Measurements from ENCODE around the gene SLC24A4. TPM values are rescaled to one million over a fixed set of nuclear protein-coding genes. Genes with fewer than 3 reads are reported as not detected.

SLC24A4 gene
- total RNA-seq, 1 donor from 2014 or later = 1.6 TPM

DNA sequence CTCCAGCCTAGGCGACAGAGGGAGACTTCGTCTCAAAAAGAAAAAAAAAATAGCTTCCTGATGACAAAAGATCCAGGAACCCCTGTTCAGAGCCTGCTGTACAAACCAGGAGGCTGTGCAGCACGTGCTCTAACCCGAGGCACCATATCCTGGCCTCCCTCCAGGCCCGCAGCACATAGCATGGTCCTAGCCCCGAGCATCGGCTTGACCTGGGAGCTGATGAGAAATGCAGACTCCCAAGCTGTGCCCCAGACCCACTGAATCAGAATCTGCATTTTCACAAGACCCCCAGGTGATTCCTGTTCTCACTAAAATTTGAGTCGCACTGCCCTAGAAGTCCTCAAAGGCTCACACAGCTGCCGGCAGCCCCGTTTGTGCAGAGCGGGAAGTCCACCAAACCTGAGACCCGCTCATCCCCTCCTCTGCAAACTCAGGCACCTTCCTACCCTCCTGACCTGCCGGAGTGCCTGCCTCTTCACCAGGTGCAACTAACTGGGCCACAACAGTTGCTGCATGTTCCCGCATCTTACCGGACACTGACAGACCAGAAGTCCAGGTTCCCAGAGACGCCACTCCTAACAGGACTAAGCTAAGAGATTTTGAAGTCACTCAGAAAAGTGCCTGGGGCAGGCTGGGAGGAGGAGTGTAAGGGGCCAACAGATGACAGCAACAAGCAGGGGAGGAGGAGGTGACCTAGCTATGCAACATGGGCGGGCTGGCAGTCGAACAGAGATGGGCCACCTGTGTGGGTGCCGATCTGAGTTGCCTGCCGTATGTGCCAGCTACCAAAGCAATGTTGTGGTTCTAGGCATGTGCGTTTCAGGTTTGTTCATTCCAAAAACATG is 166.7 kb downstream of the SLC24A4 start:
- no peaks in the 10 kb centered on the region for H3K36me3 ChIP-seq (ENCODE audit: control insufficient read depth in 3 of 3, insufficient read depth in 3 of 3, low read length in 3 of 3)
- no peaks in the 10 kb centered on the region for H3K27me3 ChIP-seq (ENCODE audit: control insufficient read depth in 3 of 3, insufficient read depth in 3 of 3, low read length in 3 of 3)
- H3K4me1 ChIP-seq (ENCODE audit: control insufficient read depth in 3 of 3, insufficient read depth in 3 of 3, low read length in 3 of 3) = peaks cover 5 to 25% (median 21%) of the 10 kb centered on the region in 3 donors
- H3K9me3 ChIP-seq (ENCODE audit: control insufficient read depth in 3 of 3, low read length in 3 of 3) = no peaks in the 10 kb centered on the region
- no peak overlapping the region for H3K4me3 ChIP-seq (ENCODE audit: low read length in 3 of 3)
- H3K9ac ChIP-seq (ENCODE audit: low read depth in 1 of 3, low read length in 3 of 3) = no peak overlapping the region
- no peak overlapping the region for H3K27ac ChIP-seq (ENCODE audit: low read depth, low read length)

DNA sequence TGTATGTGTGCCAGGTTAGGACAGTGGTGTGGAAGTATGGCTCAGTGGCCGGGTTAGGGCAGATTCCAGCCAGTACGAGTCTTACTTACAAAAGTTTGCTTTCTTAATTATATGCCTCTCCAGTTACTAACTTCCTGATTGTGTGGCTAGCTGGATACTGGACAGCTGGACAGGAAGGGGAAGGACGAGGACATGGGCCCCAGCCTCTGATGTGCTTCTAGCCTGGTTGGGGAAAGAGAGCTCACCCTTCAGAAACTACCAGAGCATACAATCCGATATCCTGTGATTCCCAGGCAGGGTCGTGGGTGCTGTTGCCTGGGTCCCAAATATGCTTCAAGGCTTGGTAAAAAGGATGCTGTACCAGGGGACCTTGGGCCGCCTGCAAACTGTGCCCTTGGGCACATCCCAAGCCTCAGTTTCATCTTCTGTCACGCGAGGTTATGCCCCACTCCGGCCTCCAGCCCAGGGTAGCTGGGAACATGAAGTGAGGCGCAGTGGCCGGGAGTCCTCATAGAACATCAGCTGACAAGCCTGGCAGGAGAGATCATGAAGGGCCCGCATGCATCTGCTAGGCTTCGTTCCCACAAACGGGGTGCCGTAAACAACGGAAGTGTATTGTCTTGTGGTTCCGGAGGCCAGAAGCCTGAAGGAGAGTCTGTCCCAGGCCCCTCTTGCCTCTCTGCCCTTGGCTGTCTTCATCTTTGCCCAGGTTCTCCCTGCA is 167.4 kb downstream of the SLC24A4 start:
- no peak overlapping the region for H3K9ac ChIP-seq (ENCODE audit: low read depth in 1 of 3, low read length in 3 of 3)
- H3K27ac ChIP-seq (ENCODE audit: low read depth, low read length) = no peak overlapping the region
- H3K4me3 ChIP-seq (ENCODE audit: low read length in 3 of 3) = no peak overlapping the region
- no peaks in the 10 kb centered on the region for H3K27me3 ChIP-seq (ENCODE audit: control insufficient read depth in 3 of 3, insufficient read depth in 3 of 3, low read length in 3 of 3)
- H3K36me3 ChIP-seq (ENCODE audit: control insufficient read depth in 3 of 3, insufficient read depth in 3 of 3, low read length in 3 of 3) = no peaks in the 10 kb centered on the region
- H3K4me1 ChIP-seq (ENCODE audit: control insufficient read depth in 3 of 3, insufficient read depth in 3 of 3, low read length in 3 of 3) = peaks cover 5 to 25% (median 21%) of the 10 kb centered on the region in 3 donors
- no peaks in the 10 kb centered on the region for H3K9me3 ChIP-seq (ENCODE audit: control insufficient read depth in 3 of 3, low read length in 3 of 3)

DNA sequence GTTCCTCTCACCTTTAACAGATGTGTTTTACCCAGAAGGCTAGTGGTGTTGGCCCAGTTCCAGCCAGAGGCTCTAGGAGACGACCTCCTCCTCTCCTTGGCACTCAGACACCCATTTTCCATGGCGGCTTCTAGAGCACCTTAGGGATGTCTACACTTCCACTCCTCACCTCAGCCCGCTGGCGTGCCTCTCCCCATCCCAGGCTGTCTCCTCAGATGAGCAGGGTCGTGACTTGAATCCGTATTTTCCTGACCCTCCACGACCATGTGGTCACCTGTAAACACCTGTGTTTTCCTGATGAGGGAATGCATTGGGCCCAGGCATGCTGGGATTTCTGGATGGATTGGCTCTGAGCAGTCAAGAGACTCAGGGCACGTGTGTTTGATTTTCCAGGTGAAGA is 168.8 kb downstream of the SLC24A4 start:
- no peak overlapping the region for H3K27ac ChIP-seq (ENCODE audit: low read depth, low read length)
- H3K4me1 ChIP-seq (ENCODE audit: control insufficient read depth in 3 of 3, insufficient read depth in 3 of 3, low read length in 3 of 3) = peaks cover 5 to 25% (median 21%) of the 10 kb centered on the region in 3 donors
- no peaks in the 10 kb centered on the region for H3K27me3 ChIP-seq (ENCODE audit: control insufficient read depth in 3 of 3, insufficient read depth in 3 of 3, low read length in 3 of 3)
- no peak overlapping the region for H3K4me3 ChIP-seq (ENCODE audit: low read length in 3 of 3)
- no peaks in the 10 kb centered on the region for H3K36me3 ChIP-seq (ENCODE audit: control insufficient read depth in 3 of 3, insufficient read depth in 3 of 3, low read length in 3 of 3)
- no peak overlapping the region for H3K9ac ChIP-seq (ENCODE audit: low read depth in 1 of 3, low read length in 3 of 3)
- no peaks in the 10 kb centered on the region for H3K9me3 ChIP-seq (ENCODE audit: control insufficient read depth in 3 of 3, low read length in 3 of 3)

DNA sequence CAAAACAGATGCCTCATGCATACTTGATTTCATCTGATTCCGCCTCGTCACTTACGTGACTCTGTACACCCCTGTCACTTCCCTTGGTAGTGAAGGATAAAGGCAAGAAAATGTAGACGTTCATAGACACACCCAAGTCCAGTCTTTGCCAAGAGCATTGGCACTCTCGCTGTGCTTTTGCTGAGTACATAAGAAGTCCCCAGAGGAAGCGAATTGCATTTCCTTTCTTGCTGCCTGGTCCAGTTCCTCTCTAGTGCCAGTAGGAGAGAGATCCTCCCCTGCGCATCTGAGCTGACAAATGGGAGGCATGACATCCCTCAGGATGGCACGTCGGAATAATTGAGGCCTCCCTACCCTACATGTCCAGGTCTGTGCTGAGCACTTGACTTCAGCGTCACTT is 169.3 kb downstream of the SLC24A4 start:
- peaks cover 0 to 2% (median 0%) of the 10 kb centered on the region in 3 donors for H3K27me3 ChIP-seq (ENCODE audit: control insufficient read depth in 3 of 3, insufficient read depth in 3 of 3, low read length in 3 of 3)
- no peak overlapping the region for H3K27ac ChIP-seq (ENCODE audit: low read depth, low read length)
- no peak overlapping the region for H3K9ac ChIP-seq (ENCODE audit: low read depth in 1 of 3, low read length in 3 of 3)
- no peaks in the 10 kb centered on the region for H3K36me3 ChIP-seq (ENCODE audit: control insufficient read depth in 3 of 3, insufficient read depth in 3 of 3, low read length in 3 of 3)
- no peaks in the 10 kb centered on the region for H3K9me3 ChIP-seq (ENCODE audit: control insufficient read depth in 3 of 3, low read length in 3 of 3)
- peaks cover 5 to 25% (median 19%) of the 10 kb centered on the region in 3 donors for H3K4me1 ChIP-seq (ENCODE audit: control insufficient read depth in 3 of 3, insufficient read depth in 3 of 3, low read length in 3 of 3)
- no peak overlapping the region for H3K4me3 ChIP-seq (ENCODE audit: low read length in 3 of 3)

DNA sequence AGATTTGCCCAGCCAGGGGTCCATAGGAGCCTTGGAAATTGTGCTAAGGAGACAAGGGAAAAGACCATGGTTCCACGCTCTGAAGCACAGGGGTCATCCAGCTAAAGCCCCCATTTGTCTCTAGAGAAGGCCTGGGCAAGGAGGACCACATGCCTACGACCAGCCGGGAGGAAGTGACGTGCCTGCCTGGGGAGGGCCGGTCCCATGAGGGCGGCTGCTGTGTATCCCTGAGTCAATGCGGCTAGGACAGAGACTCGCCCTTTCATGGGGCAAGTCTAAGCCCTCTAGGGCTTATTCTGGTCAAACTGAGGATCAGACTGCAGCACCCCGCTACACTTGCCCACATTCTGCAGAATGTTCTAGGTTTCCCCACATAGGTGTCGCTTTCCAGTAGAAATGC is 170.1 kb downstream of the SLC24A4 start:
- no peaks in the 10 kb centered on the region for H3K36me3 ChIP-seq (ENCODE audit: control insufficient read depth in 3 of 3, insufficient read depth in 3 of 3, low read length in 3 of 3)
- no peak overlapping the region for H3K9ac ChIP-seq (ENCODE audit: low read depth in 1 of 3, low read length in 3 of 3)
- H3K27ac ChIP-seq (ENCODE audit: low read depth, low read length) = no peak overlapping the region
- H3K27me3 ChIP-seq (ENCODE audit: control insufficient read depth in 3 of 3, insufficient read depth in 3 of 3, low read length in 3 of 3) = peaks cover 0 to 8% (median 0%) of the 10 kb centered on the region in 3 donors
- peaks cover 5 to 19% (median 16%) of the 10 kb centered on the region in 3 donors for H3K4me1 ChIP-seq (ENCODE audit: control insufficient read depth in 3 of 3, insufficient read depth in 3 of 3, low read length in 3 of 3)
- no peaks in the 10 kb centered on the region for H3K9me3 ChIP-seq (ENCODE audit: control insufficient read depth in 3 of 3, low read length in 3 of 3)
- H3K4me3 ChIP-seq (ENCODE audit: low read length in 3 of 3) = no peak overlapping the region

GRCh38 chr14:92493492-92493891 is 170.5 kb downstream of the SLC24A4 start:
- H3K9me3 ChIP-seq (ENCODE audit: control insufficient read depth in 3 of 3, low read length in 3 of 3) = no peaks in the 10 kb centered on the region
- H3K4me3 ChIP-seq (ENCODE audit: low read length in 3 of 3) = no peak overlapping the region
- peaks cover 5 to 19% (median 16%) of the 10 kb centered on the region in 3 donors for H3K4me1 ChIP-seq (ENCODE audit: control insufficient read depth in 3 of 3, insufficient read depth in 3 of 3, low read length in 3 of 3)
- no peaks in the 10 kb centered on the region for H3K36me3 ChIP-seq (ENCODE audit: control insufficient read depth in 3 of 3, insufficient read depth in 3 of 3, low read length in 3 of 3)
- H3K27me3 ChIP-seq (ENCODE audit: control insufficient read depth in 3 of 3, insufficient read depth in 3 of 3, low read length in 3 of 3) = peaks cover 0 to 8% (median 0%) of the 10 kb centered on the region in 3 donors
- H3K9ac ChIP-seq (ENCODE audit: low read depth in 1 of 3, low read length in 3 of 3) = no peak overlapping the region
- no peak overlapping the region for H3K27ac ChIP-seq (ENCODE audit: low read depth, low read length)

DNA sequence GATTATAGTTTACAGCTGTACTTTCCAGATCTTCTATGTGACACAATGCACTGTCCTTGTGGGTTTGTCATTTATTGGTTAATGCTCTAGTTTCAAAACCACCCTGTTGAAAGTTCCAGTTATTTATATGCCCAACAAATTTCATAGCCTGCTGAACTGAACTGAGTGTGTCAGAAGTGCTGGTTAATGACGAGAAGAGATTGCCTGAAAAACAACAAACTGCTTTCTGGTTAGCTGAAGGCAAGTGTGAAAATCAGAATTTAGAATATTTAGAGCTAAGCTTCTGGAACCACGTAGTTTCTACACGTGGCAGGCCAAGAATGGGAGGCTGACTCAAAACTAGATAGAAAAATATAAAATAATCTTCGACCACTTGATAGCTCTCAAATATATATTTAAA is 171.5 kb downstream of the SLC24A4 start:
- Histone ChIP-seq H3K27me3 (ENCODE audit: control insufficient read depth in 3 of 3, insufficient read depth in 3 of 3, low read length in 3 of 3) (peaks cover 0 to 8% (median 0%) of the 10 kb centered on the region in 3 donors), H3K9me3 (ENCODE audit: control insufficient read depth in 3 of 3, low read length in 3 of 3) (no peaks in the 10 kb centered on the region), H3K9ac (ENCODE audit: low read depth in 1 of 3, low read length in 3 of 3) (no peak overlapping the region), H3K36me3 (ENCODE audit: control insufficient read depth in 3 of 3, insufficient read depth in 3 of 3, low read length in 3 of 3) (no peaks in the 10 kb centered on the region), H3K27ac (ENCODE audit: low read depth, low read length) (no peak overlapping the region), H3K4me1 (ENCODE audit: control insufficient read depth in 3 of 3, insufficient read depth in 3 of 3, low read length in 3 of 3) (peaks cover 5 to 15% (median 12%) of the 10 kb centered on the region in 3 donors), H3K4me3 (ENCODE audit: low read length in 3 of 3) (no peak overlapping the region)

DNA sequence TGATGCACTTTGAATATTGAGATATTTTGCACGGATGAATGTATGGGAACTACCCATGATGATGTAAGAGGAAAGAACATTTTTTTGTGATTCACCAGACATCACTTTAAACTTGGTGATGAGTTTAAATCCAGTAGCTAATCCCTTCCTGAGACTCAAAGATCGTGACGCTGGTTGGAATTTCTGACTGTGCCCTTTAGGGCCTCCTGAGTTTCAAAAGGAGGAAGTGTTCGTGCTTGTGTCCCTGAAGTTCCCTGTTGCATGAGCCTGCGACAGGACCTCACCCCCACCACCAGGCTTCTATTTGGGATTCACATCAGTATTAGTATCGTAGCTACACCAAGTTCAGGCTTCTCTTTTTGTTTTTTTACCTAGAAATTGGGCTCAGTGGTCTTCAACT is 172.1 kb downstream of the SLC24A4 start:
- H3K36me3 ChIP-seq (ENCODE audit: control insufficient read depth in 3 of 3, insufficient read depth in 3 of 3, low read length in 3 of 3) = no peaks in the 10 kb centered on the region
- H3K9me3 ChIP-seq (ENCODE audit: control insufficient read depth in 3 of 3, low read length in 3 of 3) = no peaks in the 10 kb centered on the region
- H3K27me3 ChIP-seq (ENCODE audit: control insufficient read depth in 3 of 3, insufficient read depth in 3 of 3, low read length in 3 of 3) = peaks cover 0 to 8% (median 0%) of the 10 kb centered on the region in 3 donors
- no peak overlapping the region for H3K4me3 ChIP-seq (ENCODE audit: low read length in 3 of 3)
- H3K9ac ChIP-seq (ENCODE audit: low read depth in 1 of 3, low read length in 3 of 3) = no peak overlapping the region
- H3K4me1 ChIP-seq (ENCODE audit: control insufficient read depth in 3 of 3, insufficient read depth in 3 of 3, low read length in 3 of 3) = peaks cover 2 to 12% (median 9%) of the 10 kb centered on the region in 3 donors
- H3K27ac ChIP-seq (ENCODE audit: low read depth, low read length) = no peak overlapping the region

- H3K4me3 ChIP-seq (ENCODE audit: low read length in 3 of 3) = no peak overlapping the region
- H3K9me3 ChIP-seq (ENCODE audit: control insufficient read depth in 3 of 3, low read length in 3 of 3) = no peaks in the 10 kb centered on the region
- peaks cover 0 to 8% (median 8%) of the 10 kb centered on the region in 3 donors for H3K27me3 ChIP-seq (ENCODE audit: control insufficient read depth in 3 of 3, insufficient read depth in 3 of 3, low read length in 3 of 3)
- H3K36me3 ChIP-seq (ENCODE audit: control insufficient read depth in 3 of 3, insufficient read depth in 3 of 3, low read length in 3 of 3) = no peaks in the 10 kb centered on the region
- peaks cover 0 to 8% (median 3%) of the 10 kb centered on the region in 3 donors for H3K4me1 ChIP-seq (ENCODE audit: control insufficient read depth in 3 of 3, insufficient read depth in 3 of 3, low read length in 3 of 3)
- H3K27ac ChIP-seq (ENCODE audit: low read depth, low read length) = no peak overlapping the region
- H3K9ac ChIP-seq (ENCODE audit: low read depth in 1 of 3, low read length in 3 of 3) = no peak overlapping the region
Observed at GRCh38 chr14:92496191-92496857, 173.4 kb downstream of the SLC24A4 start.
